MM.1S (cell line): ENCODE data around the gene NSD1.

Experiments
- EZH2 ChIP-seq: fragments of 300-600 bp; sonication (generic); optimal IDR thresholded peaks from 2 replicates; pipeline ENCODE3; 2017; ENCODE audit warnings: low read depth, mild to moderate bottlenecking, antibody characterized with exemption, low read length, mixed read lengths
- EZH2phosphoT487 ChIP-seq: fragments of 300-600 bp; sonication (generic); IDR thresholded peaks from 2 replicates; pipeline ENCODE4 v1.6.1; 2018; ENCODE audit warnings: antibody characterized with exemption, low read length
- TF ChIP-seq, protein P1 (sequence below): fragments of 300-600 bp; sonication (generic); IDR thresholded peaks from 2 replicates; pipeline ENCODE4 v1.5.1; 2016; ENCODE audit warnings: antibody characterized with exemption, low read length, mixed read lengths

- TF ChIP-seq, protein P1, sequence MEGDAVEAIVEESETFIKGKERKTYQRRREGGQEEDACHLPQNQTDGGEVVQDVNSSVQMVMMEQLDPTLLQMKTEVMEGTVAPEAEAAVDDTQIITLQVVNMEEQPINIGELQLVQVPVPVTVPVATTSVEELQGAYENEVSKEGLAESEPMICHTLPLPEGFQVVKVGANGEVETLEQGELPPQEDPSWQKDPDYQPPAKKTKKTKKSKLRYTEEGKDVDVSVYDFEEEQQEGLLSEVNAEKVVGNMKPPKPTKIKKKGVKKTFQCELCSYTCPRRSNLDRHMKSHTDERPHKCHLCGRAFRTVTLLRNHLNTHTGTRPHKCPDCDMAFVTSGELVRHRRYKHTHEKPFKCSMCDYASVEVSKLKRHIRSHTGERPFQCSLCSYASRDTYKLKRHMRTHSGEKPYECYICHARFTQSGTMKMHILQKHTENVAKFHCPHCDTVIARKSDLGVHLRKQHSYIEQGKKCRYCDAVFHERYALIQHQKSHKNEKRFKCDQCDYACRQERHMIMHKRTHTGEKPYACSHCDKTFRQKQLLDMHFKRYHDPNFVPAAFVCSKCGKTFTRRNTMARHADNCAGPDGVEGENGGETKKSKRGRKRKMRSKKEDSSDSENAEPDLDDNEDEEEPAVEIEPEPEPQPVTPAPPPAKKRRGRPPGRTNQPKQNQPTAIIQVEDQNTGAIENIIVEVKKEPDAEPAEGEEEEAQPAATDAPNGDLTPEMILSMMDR = no peak
- no peak for TF ChIP-seq EZH2
- no peak for TF ChIP-seq EZH2phosphoT487
Observed at GRCh38 chr5:177126771-177127170, 6.8 kb upstream of the NSD1 start.
